GM10248 (cell line): Measurements from ENCODE around the gene AFAP1.
"Not testable (repeated sequence)": the region's sequence is repeated elsewhere in the genome, so short reads cannot be mapped to it uniquely, and the experiment has no call there.

ENCODE experiments used
- CTCF ChIA-PET: fragments of 300-600 bp; sonication (Branson Sonifier 250); formaldehyde crosslinking; extraction: SDS; loops from one replicate; lab custom pipeline; 2021; ENCODE audit warnings: antibody characterized with exemption; lab: Yijun Ruan, JAX
- POLR2A ChIA-PET: fragments of 350-650 bp; sonication (Branson Sonifier 250); formaldehyde crosslinking; extraction: SDS; loops from one replicate; lab custom pipeline; 2020; ENCODE audit warnings: antibody characterized with exemption; lab: Yijun Ruan, JAX
- DNase-seq: peaks from one replicate; pipeline ENCODE4 v3.0.0; 2012; ENCODE audit errors: extremely low spot score
- TF ChIP-seq, protein P1 (sequence below): IDR thresholded peaks from 2 replicates; pipeline ENCODE4 v1.5.1; 2012; ENCODE audit warnings: mild to moderate bottlenecking, low read depth; ENCODE audit errors: extremely low read depth, missing control alignments, control extremely low read depth

AFAP1 gene

DNA sequence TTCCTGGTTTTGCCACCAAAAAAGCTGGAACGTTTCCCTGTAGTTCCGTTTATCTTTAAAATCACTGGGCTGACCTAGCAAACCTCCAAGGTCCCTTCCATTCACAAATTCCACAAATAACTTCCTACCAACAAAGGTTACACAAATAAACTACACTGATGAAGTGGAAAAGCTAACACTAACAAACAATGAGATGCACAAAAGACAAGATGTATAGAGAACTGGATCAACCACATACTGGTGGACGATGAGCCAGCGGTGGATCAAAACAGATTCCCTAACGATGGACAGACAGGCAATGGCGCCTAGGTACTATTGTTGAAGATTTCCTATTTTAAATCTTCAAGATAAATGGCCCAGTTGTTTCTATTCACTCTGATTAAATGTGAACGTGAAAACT, 15.5 kb downstream of the AFAP1 start:
- DNase-seq, result no peak
- ChIA-PET POLR2A (no interaction called here), CTCF (interaction anchor here (1.6 kb wide), 1 partner anchor 17 kb away, joined by 4 read pairs; no protein-coding TSS in a partner anchor)
- TF ChIP-seq, protein P1, sequence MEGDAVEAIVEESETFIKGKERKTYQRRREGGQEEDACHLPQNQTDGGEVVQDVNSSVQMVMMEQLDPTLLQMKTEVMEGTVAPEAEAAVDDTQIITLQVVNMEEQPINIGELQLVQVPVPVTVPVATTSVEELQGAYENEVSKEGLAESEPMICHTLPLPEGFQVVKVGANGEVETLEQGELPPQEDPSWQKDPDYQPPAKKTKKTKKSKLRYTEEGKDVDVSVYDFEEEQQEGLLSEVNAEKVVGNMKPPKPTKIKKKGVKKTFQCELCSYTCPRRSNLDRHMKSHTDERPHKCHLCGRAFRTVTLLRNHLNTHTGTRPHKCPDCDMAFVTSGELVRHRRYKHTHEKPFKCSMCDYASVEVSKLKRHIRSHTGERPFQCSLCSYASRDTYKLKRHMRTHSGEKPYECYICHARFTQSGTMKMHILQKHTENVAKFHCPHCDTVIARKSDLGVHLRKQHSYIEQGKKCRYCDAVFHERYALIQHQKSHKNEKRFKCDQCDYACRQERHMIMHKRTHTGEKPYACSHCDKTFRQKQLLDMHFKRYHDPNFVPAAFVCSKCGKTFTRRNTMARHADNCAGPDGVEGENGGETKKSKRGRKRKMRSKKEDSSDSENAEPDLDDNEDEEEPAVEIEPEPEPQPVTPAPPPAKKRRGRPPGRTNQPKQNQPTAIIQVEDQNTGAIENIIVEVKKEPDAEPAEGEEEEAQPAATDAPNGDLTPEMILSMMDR, result no peak

DNA sequence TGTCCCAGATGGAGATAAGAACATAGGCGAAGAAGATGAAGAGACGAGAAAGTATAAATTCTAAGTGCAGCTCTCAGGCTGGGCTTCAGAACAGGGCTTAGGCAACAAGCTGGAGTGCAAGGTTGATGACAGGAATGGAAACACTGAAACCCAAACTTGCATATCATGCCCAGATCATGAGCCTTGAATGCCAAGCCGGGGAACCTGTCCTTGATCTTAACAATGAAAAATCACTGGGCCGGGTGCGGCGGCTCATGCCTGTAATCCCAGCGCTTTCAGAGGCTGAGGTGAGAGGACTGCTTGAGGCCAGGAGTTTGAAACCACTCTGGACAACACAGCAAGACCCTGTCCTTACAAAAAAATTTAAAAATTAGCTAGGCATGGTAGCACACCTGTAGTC, 17.2 kb downstream of the AFAP1 start:
- no peak for DNase-seq
- POLR2A ChIA-PET, result no interaction called here
- CTCF ChIA-PET, result interaction anchor here (1.6 kb wide), 1 partner anchor 18 kb away, joined by 4 read pairs; no protein-coding TSS in a partner anchor
- TF ChIP-seq, protein P1, result no peak

DNA sequence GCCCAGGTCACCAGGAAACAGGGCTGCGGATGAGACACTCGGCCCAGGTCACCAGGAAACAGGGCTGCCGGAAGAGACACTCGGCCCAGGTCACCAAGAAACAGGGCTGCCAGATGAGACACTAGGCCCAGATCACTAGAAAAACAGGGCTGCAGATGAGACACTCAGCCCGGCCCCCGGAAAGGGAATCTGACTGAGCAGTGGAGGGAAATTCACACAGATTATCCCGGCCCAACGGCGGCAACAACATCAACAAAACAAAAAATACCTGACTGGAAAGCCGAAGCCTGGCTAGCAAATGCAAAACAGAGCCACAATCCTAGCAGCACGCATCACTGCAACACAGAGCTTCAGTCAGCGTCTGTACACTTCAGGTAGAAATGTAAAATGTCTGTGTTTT, 20.7 kb downstream of the AFAP1 start:
- TF ChIP-seq, protein P1, result no peak
- no peak for DNase-seq
- CTCF ChIA-PET, result no interaction called here
- POLR2A ChIA-PET, result no interaction called here

DNA sequence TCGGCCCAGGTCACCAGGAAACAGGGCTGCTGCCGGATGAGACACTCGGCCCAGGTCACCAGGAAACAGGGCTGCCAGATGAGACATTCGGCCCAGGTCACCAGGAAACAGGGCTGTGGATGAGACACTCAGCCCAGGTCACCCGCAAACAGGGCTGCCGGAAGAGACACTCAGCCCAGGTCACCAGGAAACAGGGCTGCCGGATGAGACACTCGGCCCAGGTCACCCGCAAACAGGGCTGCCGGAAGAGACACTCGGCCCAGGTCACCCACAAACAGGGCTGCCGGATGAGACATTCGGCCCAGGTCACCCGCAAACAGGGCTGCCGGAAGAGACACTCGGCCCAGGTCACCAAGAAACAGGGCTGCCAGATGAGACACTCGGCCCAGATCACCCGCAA, 21.5 kb downstream of the AFAP1 start:
- CTCF ChIA-PET, DNase-seq, POLR2A ChIA-PET: not testable (repeated sequence)

DNA sequence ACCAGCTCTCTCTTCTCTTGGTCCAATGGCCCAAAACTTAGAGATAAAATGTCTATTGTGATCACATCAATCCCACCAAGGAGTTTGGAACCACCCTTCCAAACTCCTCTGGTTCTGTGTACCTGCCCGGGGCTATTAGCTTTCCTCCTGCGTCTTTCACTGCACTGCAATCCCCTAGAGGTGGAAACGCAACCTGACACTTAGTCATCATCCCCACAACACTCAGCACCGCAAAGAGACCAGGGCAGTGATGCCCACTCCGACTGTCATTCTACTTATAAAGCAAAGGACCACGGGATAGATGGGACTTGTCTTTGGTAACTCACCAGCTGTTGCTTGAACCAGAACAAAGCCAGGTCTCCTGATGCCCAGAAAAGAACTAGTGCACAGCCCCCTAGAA, 22.0 kb downstream of the AFAP1 start:
- TF ChIP-seq, protein P1, result no peak
- CTCF ChIA-PET, result no interaction called here
- no peak for DNase-seq
- POLR2A ChIA-PET, result no interaction called here

DNA sequence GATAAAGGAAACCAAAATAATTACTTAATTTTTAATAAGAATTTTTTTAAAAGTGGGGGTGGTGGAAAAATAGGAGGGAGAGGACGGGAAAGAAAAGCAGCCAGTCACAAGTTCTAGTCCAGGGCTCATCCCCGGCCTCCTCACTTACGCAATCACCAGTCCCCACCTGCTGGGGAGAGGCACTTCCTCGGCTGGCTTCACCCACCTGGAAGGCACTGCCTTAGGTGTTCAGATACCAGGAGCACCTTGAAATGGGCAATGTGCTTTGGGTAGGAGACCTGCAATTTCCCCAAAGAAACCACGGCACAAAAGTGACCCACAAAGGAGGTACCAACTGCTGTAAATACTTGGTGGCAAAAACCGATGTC, 23.8 kb downstream of the AFAP1 start:
- TF ChIP-seq, protein P1, result no peak
- no peak for DNase-seq
- POLR2A ChIA-PET, result no interaction called here
- CTCF ChIA-PET, result no interaction called here

DNA sequence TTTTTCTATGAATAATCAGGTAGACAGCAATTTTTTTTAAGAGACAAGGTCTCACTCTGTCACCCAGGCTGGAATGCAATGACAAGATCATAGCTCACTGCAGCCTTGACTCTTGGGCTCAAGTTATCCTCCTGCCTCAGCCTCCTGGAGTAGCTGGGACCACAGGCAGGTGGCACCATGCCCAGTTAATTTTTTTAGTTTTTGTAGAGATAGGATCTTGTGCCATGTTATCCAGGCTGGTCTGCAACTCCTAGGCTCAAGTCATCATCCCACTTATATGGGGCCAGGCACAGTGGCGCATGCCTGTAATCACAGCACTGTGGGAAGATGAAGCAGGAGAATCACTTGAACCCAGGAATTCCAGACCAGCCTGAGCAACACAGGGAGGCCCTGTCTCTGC, 26.8 kb downstream of the AFAP1 start:
- POLR2A ChIA-PET, result no interaction called here
- TF ChIP-seq, protein P1, result no peak
- DNase-seq, result no peak
- CTCF ChIA-PET, result interaction anchor here (0.9 kb wide), 1 partner anchor 17 kb away, joined by 4 read pairs; no protein-coding TSS in a partner anchor
